Measurements from ENCODE around the gene LYPLAL1.

GRCh38 chr1:219232890-219233289, 59.2 kb downstream of the LYPLAL1 start:
- TF ChIP-seq CTCF (IDR thresholded peaks at IDR 0.05; ENCODE audit: insufficient read depth, low read depth, low read length): no peak
- no peak for TF ChIP-seq EZH2 (IDR thresholded peaks at IDR 0.05; ENCODE audit: insufficient read depth, low read length)

Measured in astrocyte (in vitro differentiated cells and primary cell).